Measurements from ENCODE around the gene LAPTM5. TPM values are rescaled to one million over a fixed set of nuclear protein-coding genes. Genes with fewer than 3 reads are reported as not detected.

Gene LAPTM5
- total RNA-seq, 1 donor from 2014 or later, result 7.3 TPM

- H3K9me3 ChIP-seq (ENCODE audit: control insufficient read depth in 3 of 3, low read length in 3 of 3), result no peaks in the 10 kb centered on the region
- no peaks in the 10 kb centered on the region for H3K36me3 ChIP-seq (ENCODE audit: control insufficient read depth in 3 of 3, insufficient read depth in 3 of 3, low read length in 3 of 3)
- no peak overlapping the region for H3K9ac ChIP-seq (ENCODE audit: low read depth in 1 of 3, low read length in 3 of 3)
- H3K27ac ChIP-seq (ENCODE audit: low read depth, low read length), result no peak overlapping the region
- peaks cover 0 to 12% (median 0%) of the 10 kb centered on the region in 3 donors for H3K27me3 ChIP-seq (ENCODE audit: control insufficient read depth in 3 of 3, insufficient read depth in 3 of 3, low read length in 3 of 3)
- no peak overlapping the region for H3K4me3 ChIP-seq (ENCODE audit: low read length in 3 of 3)
- H3K4me1 ChIP-seq (ENCODE audit: control insufficient read depth in 3 of 3, insufficient read depth in 3 of 3, low read length in 3 of 3), result peaks cover 11 to 34% (median 20%) of the 10 kb centered on the region in 3 donors
Measured at GRCh38 chr1:30787266-30787665, 29.7 kb upstream of the LAPTM5 start.

DNA sequence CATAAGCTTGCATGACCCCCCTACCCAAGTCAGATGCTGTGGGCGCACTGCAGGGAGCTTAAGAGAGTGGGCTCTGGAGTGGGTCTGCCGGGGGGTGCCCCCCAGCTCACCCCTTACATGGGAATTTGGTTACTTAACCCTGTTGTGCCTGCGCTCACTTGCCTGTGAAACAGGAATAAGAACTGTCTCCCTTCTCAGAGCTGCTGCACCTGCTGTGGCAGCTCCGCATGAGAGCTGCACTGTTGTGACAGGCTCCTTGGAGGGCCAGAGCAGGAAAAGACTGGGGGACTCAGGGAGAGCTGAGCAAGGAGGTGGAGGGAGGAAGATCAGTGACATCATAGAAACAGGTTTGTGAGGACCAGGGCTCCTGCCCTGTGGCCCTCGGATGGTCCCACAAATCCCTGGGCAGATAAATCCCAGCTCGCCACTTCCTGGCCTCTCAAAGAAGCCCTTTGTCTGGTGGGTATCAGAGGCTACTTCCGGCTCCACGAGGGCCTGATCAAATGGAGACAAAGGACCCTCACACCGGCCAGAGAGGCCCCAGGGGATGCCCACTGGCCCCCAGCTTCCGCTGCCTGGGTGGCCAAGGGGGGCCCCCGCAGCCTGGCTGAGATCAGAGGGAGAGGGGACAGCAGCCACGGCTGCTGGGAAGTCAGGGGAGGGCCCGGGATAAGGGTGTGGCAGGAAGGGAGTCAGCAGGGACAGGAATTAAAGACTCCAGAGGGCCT is 28.9 kb upstream of the LAPTM5 start:
- no peak overlapping the region for H3K27ac ChIP-seq (ENCODE audit: low read depth, low read length)
- H3K36me3 ChIP-seq (ENCODE audit: control insufficient read depth in 3 of 3, insufficient read depth in 3 of 3, low read length in 3 of 3), result no peaks in the 10 kb centered on the region
- no peak overlapping the region for H3K9ac ChIP-seq (ENCODE audit: low read depth in 1 of 3, low read length in 3 of 3)
- H3K4me1 ChIP-seq (ENCODE audit: control insufficient read depth in 3 of 3, insufficient read depth in 3 of 3, low read length in 3 of 3), result peaks cover 11 to 34% (median 20%) of the 10 kb centered on the region in 3 donors
- no peak overlapping the region for H3K4me3 ChIP-seq (ENCODE audit: low read length in 3 of 3)
- H3K27me3 ChIP-seq (ENCODE audit: control insufficient read depth in 3 of 3, insufficient read depth in 3 of 3, low read length in 3 of 3), result peaks cover 0 to 12% (median 3%) of the 10 kb centered on the region in 3 donors
- H3K9me3 ChIP-seq (ENCODE audit: control insufficient read depth in 3 of 3, low read length in 3 of 3), result no peaks in the 10 kb centered on the region

DNA sequence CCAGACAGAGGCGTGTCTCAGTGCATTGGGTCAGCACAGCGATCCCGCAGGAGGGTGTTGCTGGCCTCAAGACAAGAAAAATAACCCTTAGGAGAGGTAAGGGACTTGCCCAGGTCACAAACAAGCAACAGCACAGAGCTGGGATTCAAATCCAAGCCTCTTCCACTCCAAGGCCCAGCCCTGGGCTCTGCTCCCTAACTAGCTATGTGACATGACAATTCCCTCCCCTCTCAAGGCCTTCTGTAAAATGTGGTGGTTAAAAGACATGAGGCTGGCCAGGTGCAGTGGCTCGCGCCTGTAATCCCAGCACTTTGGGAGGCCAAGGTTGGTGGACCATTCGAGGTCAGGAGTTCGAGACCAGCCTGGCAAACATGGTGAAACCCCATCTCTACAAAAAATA is 28.1 kb upstream of the LAPTM5 start:
- H3K9me3 ChIP-seq (ENCODE audit: control insufficient read depth in 3 of 3, low read length in 3 of 3), result no peaks in the 10 kb centered on the region
- no peaks in the 10 kb centered on the region for H3K36me3 ChIP-seq (ENCODE audit: control insufficient read depth in 3 of 3, insufficient read depth in 3 of 3, low read length in 3 of 3)
- no peak overlapping the region for H3K27ac ChIP-seq (ENCODE audit: low read depth, low read length)
- no peak overlapping the region for H3K4me3 ChIP-seq (ENCODE audit: low read length in 3 of 3)
- no peak overlapping the region for H3K9ac ChIP-seq (ENCODE audit: low read depth in 1 of 3, low read length in 3 of 3)
- peaks cover 0 to 9% (median 3%) of the 10 kb centered on the region in 3 donors for H3K27me3 ChIP-seq (ENCODE audit: control insufficient read depth in 3 of 3, insufficient read depth in 3 of 3, low read length in 3 of 3)
- peaks cover 11 to 34% (median 20%) of the 10 kb centered on the region in 3 donors for H3K4me1 ChIP-seq (ENCODE audit: control insufficient read depth in 3 of 3, insufficient read depth in 3 of 3, low read length in 3 of 3)

- Histone ChIP-seq H3K27me3 (ENCODE audit: control insufficient read depth in 3 of 3, insufficient read depth in 3 of 3, low read length in 3 of 3) (peaks cover 0 to 9% (median 3%) of the 10 kb centered on the region in 3 donors), H3K27ac (ENCODE audit: low read depth, low read length) (no peak overlapping the region), H3K9ac (ENCODE audit: low read depth in 1 of 3, low read length in 3 of 3) (no peak overlapping the region), H3K9me3 (ENCODE audit: control insufficient read depth in 3 of 3, low read length in 3 of 3) (no peaks in the 10 kb centered on the region), H3K36me3 (ENCODE audit: control insufficient read depth in 3 of 3, insufficient read depth in 3 of 3, low read length in 3 of 3) (no peaks in the 10 kb centered on the region), H3K4me1 (ENCODE audit: control insufficient read depth in 3 of 3, insufficient read depth in 3 of 3, low read length in 3 of 3) (peaks cover 11 to 34% (median 20%) of the 10 kb centered on the region in 3 donors), H3K4me3 (ENCODE audit: low read length in 3 of 3) (no peak overlapping the region)
Measured at GRCh38 chr1:30785181-30785580, 27.6 kb upstream of the LAPTM5 start.

DNA sequence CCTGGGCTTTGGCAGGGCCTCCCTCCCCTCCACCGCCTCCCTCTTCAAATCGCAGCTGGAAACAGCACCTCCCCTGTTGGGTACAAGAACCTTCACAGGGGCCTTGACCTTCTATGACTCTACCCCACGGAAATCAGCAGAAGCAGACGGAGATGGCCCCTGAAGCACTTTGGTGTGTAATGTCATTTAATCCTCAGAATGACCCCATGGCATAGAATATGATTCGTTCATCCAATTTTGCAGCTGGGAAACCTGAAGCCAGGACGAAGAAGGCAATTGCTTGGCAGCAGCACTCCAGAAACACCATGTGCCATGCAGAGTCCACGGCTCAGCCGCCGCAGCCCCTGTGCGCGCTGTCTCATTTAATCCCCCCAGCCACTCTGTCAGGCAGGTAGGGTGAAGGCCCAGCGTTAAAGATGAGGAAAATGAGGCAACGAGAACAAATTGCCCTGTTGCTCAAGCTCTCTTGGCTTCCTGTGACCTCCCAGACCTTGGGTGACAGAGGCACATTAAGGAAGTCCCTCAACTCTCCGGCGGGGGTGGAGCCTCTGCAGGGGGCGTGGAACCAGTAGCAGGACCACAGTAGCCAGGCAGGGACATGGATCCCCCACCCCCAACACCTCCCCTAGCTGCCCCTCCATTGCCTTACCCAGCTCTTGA is 25.8 kb upstream of the LAPTM5 start:
- H3K9ac ChIP-seq (ENCODE audit: low read depth in 1 of 3, low read length in 3 of 3), result peak overlapping the region in 1 of 3 donors; percentile 40
- H3K4me1 ChIP-seq (ENCODE audit: control insufficient read depth in 3 of 3, insufficient read depth in 3 of 3, low read length in 3 of 3), result peaks cover 11 to 23% (median 12%) of the 10 kb centered on the region in 3 donors
- no peaks in the 10 kb centered on the region for H3K36me3 ChIP-seq (ENCODE audit: control insufficient read depth in 3 of 3, insufficient read depth in 3 of 3, low read length in 3 of 3)
- H3K9me3 ChIP-seq (ENCODE audit: control insufficient read depth in 3 of 3, low read length in 3 of 3), result no peaks in the 10 kb centered on the region
- no peak overlapping the region for H3K4me3 ChIP-seq (ENCODE audit: low read length in 3 of 3)
- peaks cover 0 to 5% (median 3%) of the 10 kb centered on the region in 3 donors for H3K27me3 ChIP-seq (ENCODE audit: control insufficient read depth in 3 of 3, insufficient read depth in 3 of 3, low read length in 3 of 3)
- H3K27ac ChIP-seq (ENCODE audit: low read depth, low read length), result no peak overlapping the region

DNA sequence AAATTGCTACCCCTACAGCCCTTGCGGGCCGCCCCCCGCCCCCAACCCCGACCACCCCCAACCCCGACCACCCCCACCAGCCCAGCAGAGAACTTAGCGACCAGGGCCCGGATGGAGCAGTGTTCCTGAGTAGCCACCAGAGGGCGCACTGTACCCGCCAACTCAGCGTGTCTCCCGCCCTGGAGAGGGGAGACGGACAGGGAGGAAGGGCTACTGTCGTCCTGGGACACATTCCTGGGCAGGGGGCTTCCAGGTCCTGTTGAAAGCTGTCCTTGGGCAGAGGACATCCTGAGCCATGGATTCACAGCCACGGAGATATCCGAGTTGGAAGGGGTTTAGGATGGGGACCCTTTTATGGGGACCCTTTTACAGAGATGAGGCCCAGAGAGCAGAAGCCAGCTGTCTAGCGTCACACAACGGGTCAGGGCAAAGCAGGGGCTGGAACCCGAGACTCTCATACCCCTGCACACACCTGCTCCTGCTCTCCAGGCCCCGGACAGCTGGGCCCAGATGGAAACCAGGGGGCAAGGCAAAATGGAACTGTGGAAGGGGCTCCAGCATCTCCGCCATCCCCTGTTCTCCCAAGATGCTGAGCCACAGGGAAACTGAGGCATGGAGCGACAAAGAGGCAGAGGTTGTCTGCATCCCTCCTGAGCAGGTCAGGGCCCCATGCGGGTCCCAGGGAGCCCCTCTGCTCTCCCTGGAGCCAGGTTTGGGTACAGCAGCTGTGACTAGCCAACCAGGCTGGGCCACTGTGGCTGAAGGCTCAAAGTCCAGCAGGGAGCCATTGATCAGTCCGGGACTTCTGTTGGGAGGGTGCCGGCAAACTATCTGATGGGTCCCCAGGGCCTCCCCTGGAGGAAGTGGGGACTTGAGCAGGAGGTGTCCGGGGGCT is 25.0 kb upstream of the LAPTM5 start:
- Histone ChIP-seq H3K4me3 (ENCODE audit: low read length in 3 of 3) (peak overlapping the region in 1 of 3 donors; percentile 41), H3K9ac (ENCODE audit: low read depth in 1 of 3, low read length in 3 of 3) (peak overlapping the region in 1 of 3 donors; percentile 40), H3K36me3 (ENCODE audit: control insufficient read depth in 3 of 3, insufficient read depth in 3 of 3, low read length in 3 of 3) (no peaks in the 10 kb centered on the region), H3K27ac (ENCODE audit: low read depth, low read length) (no peak overlapping the region), H3K4me1 (ENCODE audit: control insufficient read depth in 3 of 3, insufficient read depth in 3 of 3, low read length in 3 of 3) (peaks cover 11 to 19% (median 12%) of the 10 kb centered on the region in 3 donors), H3K9me3 (ENCODE audit: control insufficient read depth in 3 of 3, low read length in 3 of 3) (no peaks in the 10 kb centered on the region), H3K27me3 (ENCODE audit: control insufficient read depth in 3 of 3, insufficient read depth in 3 of 3, low read length in 3 of 3) (peaks cover 0 to 5% (median 3%) of the 10 kb centered on the region in 3 donors)

GRCh38 chr1:30781906-30782305 is 24.3 kb upstream of the LAPTM5 start:
- peaks cover 0 to 5% (median 3%) of the 10 kb centered on the region in 3 donors for H3K27me3 ChIP-seq (ENCODE audit: control insufficient read depth in 3 of 3, insufficient read depth in 3 of 3, low read length in 3 of 3)
- no peak overlapping the region for H3K27ac ChIP-seq (ENCODE audit: low read depth, low read length)
- H3K36me3 ChIP-seq (ENCODE audit: control insufficient read depth in 3 of 3, insufficient read depth in 3 of 3, low read length in 3 of 3), result no peaks in the 10 kb centered on the region
- no peak overlapping the region for H3K9ac ChIP-seq (ENCODE audit: low read depth in 1 of 3, low read length in 3 of 3)
- peaks cover 11 to 15% (median 12%) of the 10 kb centered on the region in 3 donors for H3K4me1 ChIP-seq (ENCODE audit: control insufficient read depth in 3 of 3, insufficient read depth in 3 of 3, low read length in 3 of 3)
- H3K9me3 ChIP-seq (ENCODE audit: control insufficient read depth in 3 of 3, low read length in 3 of 3), result no peaks in the 10 kb centered on the region
- no peak overlapping the region for H3K4me3 ChIP-seq (ENCODE audit: low read length in 3 of 3)

GRCh38 chr1:30780409-30780808 is 22.8 kb upstream of the LAPTM5 start:
- no peaks in the 10 kb centered on the region for H3K9me3 ChIP-seq (ENCODE audit: control insufficient read depth in 3 of 3, low read length in 3 of 3)

GRCh38 chr1:30779294-30780071 is 21.9 kb upstream of the LAPTM5 start:
- Histone ChIP-seq H3K4me3 (ENCODE audit: low read length in 3 of 3) (no peak overlapping the region), H3K27ac (ENCODE audit: low read depth, low read length) (no peak overlapping the region), H3K9me3 (ENCODE audit: control insufficient read depth in 3 of 3, low read length in 3 of 3) (no peaks in the 10 kb centered on the region), H3K9ac (ENCODE audit: low read depth in 1 of 3, low read length in 3 of 3) (no peak overlapping the region), H3K27me3 (ENCODE audit: control insufficient read depth in 3 of 3, insufficient read depth in 3 of 3, low read length in 3 of 3) (peaks cover 0 to 8% (median 3%) of the 10 kb centered on the region in 3 donors), H3K36me3 (ENCODE audit: control insufficient read depth in 3 of 3, insufficient read depth in 3 of 3, low read length in 3 of 3) (no peaks in the 10 kb centered on the region), H3K4me1 (ENCODE audit: control insufficient read depth in 3 of 3, insufficient read depth in 3 of 3, low read length in 3 of 3) (peaks cover 11 to 13% (median 12%) of the 10 kb centered on the region in 3 donors)

More at GRCh38 chr1:30780409-30780808, 22.8 kb upstream of the LAPTM5 start:
- no peak overlapping the region for H3K27ac ChIP-seq (ENCODE audit: low read depth, low read length)
- H3K9ac ChIP-seq (ENCODE audit: low read depth in 1 of 3, low read length in 3 of 3), result no peak overlapping the region
- H3K4me3 ChIP-seq (ENCODE audit: low read length in 3 of 3), result no peak overlapping the region
- peaks cover 11 to 13% (median 12%) of the 10 kb centered on the region in 3 donors for H3K4me1 ChIP-seq (ENCODE audit: control insufficient read depth in 3 of 3, insufficient read depth in 3 of 3, low read length in 3 of 3)
- peaks cover 0 to 7% (median 3%) of the 10 kb centered on the region in 3 donors for H3K27me3 ChIP-seq (ENCODE audit: control insufficient read depth in 3 of 3, insufficient read depth in 3 of 3, low read length in 3 of 3)
- no peaks in the 10 kb centered on the region for H3K36me3 ChIP-seq (ENCODE audit: control insufficient read depth in 3 of 3, insufficient read depth in 3 of 3, low read length in 3 of 3)
